GM06990 (cell line): ENCODE results near the gene TMTC3.
"Not testable (repeated sequence)": the region's sequence is repeated elsewhere in the genome, so short reads cannot be mapped to it uniquely, and the experiment has no call there.

Source experiments
- DNase-seq: peaks from one replicate; pipeline ENCODE4 v3.0.0-alpha.2; 2011; ENCODE audit not compliant: insufficient read length; ENCODE audit errors: extremely low read depth
- H3K27me3 ChIP-seq: replicated peaks from 2 replicates; pipeline ENCODE4 v1.6.0; 2011; ENCODE audit warnings: low read length; ENCODE audit not compliant: control insufficient read depth, insufficient read depth
- H3K36me3 ChIP-seq: 2 replicates; pipeline ENCODE4 v1.5.1; 2011; ENCODE audit warnings: low read length; ENCODE audit not compliant: control insufficient read depth, insufficient read depth
- H3K4me3 ChIP-seq: replicated peaks from 2 replicates; pipeline ENCODE4 v1.5.1; 2011; ENCODE audit warnings: low read depth, mild to moderate bottlenecking, control low read depth, low read length
- CTCF ChIP-seq: IDR thresholded peaks from 2 replicates; pipeline ENCODE4 v1.5.1; 2011; ENCODE audit warnings: low read length, control low read depth, mild to moderate bottlenecking, inconsistent platforms; ENCODE audit not compliant: insufficient read depth, poor library complexity, severe bottlenecking

The TMTC3 gene

DNA sequence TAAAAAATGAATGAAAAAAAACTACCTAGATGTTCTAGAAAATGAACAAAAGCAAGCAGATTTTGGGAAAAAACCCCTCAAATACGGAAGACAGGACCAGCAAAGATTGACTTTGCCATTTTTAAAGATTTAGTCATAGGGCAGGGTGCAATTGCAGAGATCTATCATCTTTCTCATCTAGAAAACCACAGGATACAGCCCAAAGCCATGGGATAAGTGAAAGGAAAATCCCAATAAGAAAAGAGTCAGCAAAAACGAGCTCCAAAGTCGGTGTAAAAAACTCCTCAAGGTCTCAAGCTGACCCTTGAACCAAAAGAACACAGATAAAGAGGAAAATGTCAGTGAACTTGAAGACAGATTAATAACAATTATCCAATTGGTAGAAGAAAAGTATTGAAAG lies 28.2 kb upstream of the TMTC3 start:
- no peak for TF ChIP-seq CTCF
- Histone ChIP-seq H3K4me3 (no peak overlapping the region), H3K27me3 (no peaks in the 10 kb centered on the region), H3K36me3 (no peaks in the 10 kb centered on the region)
- DNase-seq = no peak

GRCh38 chr12:88122666-88123065 lies 19.4 kb upstream of the TMTC3 start:
- Histone ChIP-seq H3K36me3 (no peaks in the 10 kb centered on the region; the same call in 1 of the 2 replicates), H3K27me3 (no peaks in the 10 kb centered on the region), H3K4me3 (no peak overlapping the region)
- TF ChIP-seq CTCF = no peak
- DNase-seq = no peak

GRCh38 chr12:88127099-88127498 lies 15.0 kb upstream of the TMTC3 start:
- DNase-seq = no peak

GRCh38 chr12:88127855-88128254 lies 14.3 kb upstream of the TMTC3 start:
- DNase-seq = no peak

More at GRCh38 chr12:88127099-88127498, 15.0 kb upstream of the TMTC3 start:
- Histone ChIP-seq H3K36me3 (no peaks in the 10 kb centered on the region; the same call in 1 of the 2 replicates), H3K27me3 (no peaks in the 10 kb centered on the region), H3K4me3 (no peak overlapping the region)
- TF ChIP-seq CTCF = no peak

DNA sequence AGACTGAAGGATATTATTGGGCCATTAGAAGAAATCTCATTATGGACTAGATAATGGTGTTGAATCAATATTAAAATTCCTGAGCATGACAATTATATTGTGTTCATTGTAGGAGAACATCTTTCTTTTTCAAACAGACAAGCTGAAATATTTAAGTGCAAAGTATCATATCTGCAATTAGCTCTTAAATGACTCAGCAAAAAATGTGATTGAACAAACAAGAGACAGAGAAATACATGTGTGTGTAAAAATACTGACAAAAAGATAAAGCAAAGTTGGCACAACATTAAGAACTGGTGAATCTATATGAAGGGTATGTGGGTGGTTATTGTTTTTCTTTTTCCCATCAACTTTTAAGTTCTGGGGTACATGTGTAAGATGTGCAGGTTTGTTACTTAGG lies 9.7 kb upstream of the TMTC3 start:
- DNase-seq = no peak
- TF ChIP-seq CTCF = no peak
- Histone ChIP-seq H3K36me3 (peaks cover 2% of the 10 kb centered on the region; the same call in 1 of the 2 replicates), H3K27me3 (no peaks in the 10 kb centered on the region), H3K4me3 (no peak overlapping the region)

More at GRCh38 chr12:88127855-88128254, 14.3 kb upstream of the TMTC3 start:
- H3K4me3 ChIP-seq = no peak overlapping the region
- no peaks in the 10 kb centered on the region; the same call in 1 of the 2 replicates for H3K36me3 ChIP-seq
- no peak for TF ChIP-seq CTCF
- no peaks in the 10 kb centered on the region for H3K27me3 ChIP-seq

- not testable (repeated sequence) for H3K27me3 ChIP-seq, H3K4me3 ChIP-seq, H3K36me3 ChIP-seq, DNase-seq
These were observed 8.9 kb upstream of the TMTC3 start for GRCh38 chr12:88133181-88133580.

DNA sequence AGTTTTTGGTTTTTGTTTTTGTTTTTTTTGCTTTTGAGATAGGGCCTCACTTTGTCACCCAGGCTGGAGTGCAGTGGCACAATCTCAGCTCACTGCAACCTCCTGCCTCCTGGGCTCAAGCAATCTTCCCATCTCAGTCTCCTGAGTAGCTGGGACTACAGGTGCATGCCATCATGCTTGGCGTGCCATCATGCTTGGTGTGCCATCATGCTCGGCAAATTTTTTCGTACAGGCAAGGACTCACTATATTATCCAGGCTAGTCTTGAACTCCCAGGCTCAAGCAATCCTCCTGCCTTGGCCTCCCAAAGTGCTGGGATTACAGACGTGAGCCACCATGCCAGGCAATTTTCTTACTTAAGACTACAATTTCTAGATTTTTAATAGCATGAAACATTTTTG lies 2.4 kb upstream of the TMTC3 start:
- H3K27me3 ChIP-seq, DNase-seq, H3K36me3 ChIP-seq, H3K4me3 ChIP-seq: not testable (repeated sequence)
